HL-60 (cell line): Measurements from ENCODE around the gene GNAL.
"Not testable (repeated sequence)": the region's sequence is repeated elsewhere in the genome, so short reads cannot be mapped to it uniquely, and the experiment has no call there.

Experiments used
- DNase-seq, 2 experiments: peaks; one replicate each; pipeline ENCODE4 v3.0.0-alpha.2; 2010 to 2020; ENCODE audit warnings: low read depth in 1 of 2, low spot score in 1 of 2
- H3K27ac ChIP-seq: fragments of 250-450 bp; sonication (Bioruptor Pico); replicated peaks from 2 replicates; pipeline ENCODE4 v1.5.1; 2020; ENCODE audit warnings: mild to moderate bottlenecking, moderate library complexity
- H3K27me3 ChIP-seq: fragments of 250-450 bp; sonication (Bioruptor Pico); 2 replicates; pipeline ENCODE4 v1.5.1; 2021; ENCODE audit warnings: mild to moderate bottlenecking, moderate library complexity; ENCODE audit not compliant: insufficient read depth, poor library complexity, severe bottlenecking
- H3K4me3 ChIP-seq: replicated peaks from 2 replicates; pipeline ENCODE4 v1.5.1; 2011; ENCODE audit warnings: mild to moderate bottlenecking, control low read depth, low read length; ENCODE audit not compliant: insufficient read depth
- GABPA ChIP-seq: IDR thresholded peaks from 2 replicates; pipeline ENCODE4 v1.6.1; 2012; ENCODE audit warnings: low read depth
- POLR2AphosphoS5 ChIP-seq: IDR thresholded peaks from 2 replicates; pipeline ENCODE4 v1.6.1; 2012; ENCODE audit warnings: low read depth
- REST ChIP-seq: IDR thresholded peaks from 2 replicates; pipeline ENCODE4 v1.6.1; 2012; ENCODE audit warnings: low read depth; ENCODE audit not compliant: insufficient replicate concordance
- SPI1 ChIP-seq: IDR thresholded peaks from 2 replicates; pipeline ENCODE4 v1.6.1; 2012; ENCODE audit warnings: low read depth, mild to moderate bottlenecking, borderline replicate concordance
- TF ChIP-seq, protein P1 (sequence below): IDR thresholded peaks from one replicate; pipeline ENCODE4 v1.5.1; 2011; ENCODE audit warnings: low read length, control low read depth, inconsistent platforms; ENCODE audit not compliant: insufficient read depth

Gene GNAL

GRCh38 chr18:11851146-11851805 is 162.2 kb downstream of the GNAL start, which contains the start of gene CHMP1B:
Gene CHMP1B, plus strand, starts transcription at chr18:11851413. Its CDS starts 99 bp downstream, at chr18:11851512.
- H3K27ac ChIP-seq: peak within 1 kb of the TSS; percentile 91
- peak; percentile 98 to 100 for DNase-seq
- TF ChIP-seq, protein P1, sequence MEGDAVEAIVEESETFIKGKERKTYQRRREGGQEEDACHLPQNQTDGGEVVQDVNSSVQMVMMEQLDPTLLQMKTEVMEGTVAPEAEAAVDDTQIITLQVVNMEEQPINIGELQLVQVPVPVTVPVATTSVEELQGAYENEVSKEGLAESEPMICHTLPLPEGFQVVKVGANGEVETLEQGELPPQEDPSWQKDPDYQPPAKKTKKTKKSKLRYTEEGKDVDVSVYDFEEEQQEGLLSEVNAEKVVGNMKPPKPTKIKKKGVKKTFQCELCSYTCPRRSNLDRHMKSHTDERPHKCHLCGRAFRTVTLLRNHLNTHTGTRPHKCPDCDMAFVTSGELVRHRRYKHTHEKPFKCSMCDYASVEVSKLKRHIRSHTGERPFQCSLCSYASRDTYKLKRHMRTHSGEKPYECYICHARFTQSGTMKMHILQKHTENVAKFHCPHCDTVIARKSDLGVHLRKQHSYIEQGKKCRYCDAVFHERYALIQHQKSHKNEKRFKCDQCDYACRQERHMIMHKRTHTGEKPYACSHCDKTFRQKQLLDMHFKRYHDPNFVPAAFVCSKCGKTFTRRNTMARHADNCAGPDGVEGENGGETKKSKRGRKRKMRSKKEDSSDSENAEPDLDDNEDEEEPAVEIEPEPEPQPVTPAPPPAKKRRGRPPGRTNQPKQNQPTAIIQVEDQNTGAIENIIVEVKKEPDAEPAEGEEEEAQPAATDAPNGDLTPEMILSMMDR: no peak
- TF ChIP-seq GABPA: no peak
- TF ChIP-seq SPI1: peak; percentile 99
- TF ChIP-seq POLR2AphosphoS5: peak; percentile 95
- peak; percentile 73 for TF ChIP-seq REST
- no peaks in the 10 kb centered on the region for H3K27me3 ChIP-seq
- H3K4me3 ChIP-seq: peak within 1 kb of the TSS; percentile 72

GRCh38 chr18:11851806-11852337 is 162.8 kb downstream of the GNAL start:
- Histone ChIP-seq H3K27me3 (no peaks in the 10 kb centered on the region), H3K27ac (peak overlapping the region; percentile 91), H3K4me3 (peak overlapping the region; percentile 72)
- no peak for TF ChIP-seq SPI1
- no peak for TF ChIP-seq POLR2AphosphoS5
- TF ChIP-seq GABPA: no peak
- TF ChIP-seq REST: no peak
- TF ChIP-seq, protein P1: no peak
- DNase-seq: peak; percentile 47 to 52

DNA sequence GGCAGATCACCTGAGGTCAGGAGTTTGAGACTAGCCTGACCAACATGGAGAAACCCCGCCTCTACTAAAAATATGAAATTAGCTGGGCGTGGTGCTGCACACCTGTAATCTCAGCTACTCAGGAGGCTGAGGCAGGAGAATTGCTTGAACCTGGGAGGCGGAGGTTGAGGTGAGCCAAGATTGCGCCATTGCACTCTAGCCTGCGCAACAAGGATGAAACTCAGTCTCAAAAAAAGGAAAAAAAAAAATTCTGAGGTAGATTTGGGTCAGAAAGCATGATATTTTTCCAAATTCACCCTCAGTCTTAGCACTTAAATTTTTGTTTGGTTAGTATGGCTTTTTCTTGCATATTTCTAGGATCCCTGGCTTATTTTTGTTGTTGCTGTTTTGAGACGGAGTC is 165.5 kb downstream of the GNAL start:
- not testable (repeated sequence) for H3K27me3 ChIP-seq, DNase-seq, H3K4me3 ChIP-seq, H3K27ac ChIP-seq

GRCh38 chr18:11857177-11857887 is 168.3 kb downstream of the GNAL start:
- no peak for TF ChIP-seq POLR2AphosphoS5
- TF ChIP-seq, protein P1: no peak
- TF ChIP-seq REST: no peak
- TF ChIP-seq GABPA: no peak
- TF ChIP-seq SPI1: no peak
- Histone ChIP-seq H3K27ac (no peak overlapping the region), H3K27me3 (no peaks in the 10 kb centered on the region), H3K4me3 (no peak overlapping the region)
- peak; percentile 28 to 52 for DNase-seq
